Trophoblast cell (in vitro differentiated cells and primary cell): ENCODE measurements around the gene SOBP.

Experiments used
- DNase-seq, 2 donors: peaks; one replicate each; pipeline ENCODE4 v3.0.0-alpha.2; 2016
- H2AFZ ChIP-seq: 2 replicates; pipeline ENCODE4 v1.6.1; 2013; ENCODE audit warnings: low read length, moderate library complexity, mild to moderate bottlenecking; ENCODE audit not compliant: insufficient read depth, poor library complexity
- H2AK5ac ChIP-seq: 2 replicates; pipeline ENCODE4 v1.6.1; 2013; ENCODE audit warnings: mild to moderate bottlenecking, low read length
- H2BK120ac ChIP-seq: 2 replicates; pipeline ENCODE4 v1.6.1; 2013; ENCODE audit warnings: low read length, mild to moderate bottlenecking, moderate library complexity; ENCODE audit not compliant: insufficient read depth, poor library complexity
- H2BK12ac ChIP-seq: 2 replicates; pipeline ENCODE4 v1.6.1; 2013; ENCODE audit warnings: mild to moderate bottlenecking, low read length, moderate library complexity
- H2BK5ac ChIP-seq: 2 replicates; pipeline ENCODE4 v1.6.1; 2013; ENCODE audit warnings: low read length, low read depth, moderate library complexity, mild to moderate bottlenecking; ENCODE audit not compliant: poor library complexity
- H3K14ac ChIP-seq: 2 replicates; pipeline ENCODE4 v1.6.1; 2013; ENCODE audit warnings: mild to moderate bottlenecking, low read length
- H3K18ac ChIP-seq: 2 replicates; pipeline ENCODE4 v1.6.1; 2013; ENCODE audit warnings: mild to moderate bottlenecking, low read length
- H3K23ac ChIP-seq: 2 replicates; pipeline ENCODE4 v1.6.1; 2013; ENCODE audit warnings: low read length
- H3K27ac ChIP-seq: 2 replicates; pipeline ENCODE4 v1.5.1; 2013; ENCODE audit warnings: low read depth, mild to moderate bottlenecking, inconsistent platforms, low read length, moderate library complexity
- H3K27me3 ChIP-seq: 2 replicates; pipeline ENCODE4 v1.6.1; 2013; ENCODE audit warnings: inconsistent platforms, mild to moderate bottlenecking, low read length, moderate library complexity; ENCODE audit not compliant: insufficient read depth
- H3K36me3 ChIP-seq, 2 experiments: 1 replicate in 1 of 2; 2 replicates in 1 of 2; pipeline ENCODE4 v1.6.1; 2013; ENCODE audit warnings: low read length in 2 of 2, mild to moderate bottlenecking in 2 of 2, moderate library complexity in 1 of 2; ENCODE audit not compliant: insufficient read depth in 2 of 2, control insufficient read depth in 1 of 2
- H3K4ac ChIP-seq: 2 replicates; pipeline ENCODE4 v1.6.1; 2013; ENCODE audit warnings: low read depth, mild to moderate bottlenecking, low read length, moderate library complexity
- H3K4me1 ChIP-seq, 2 experiments: 1 replicate in 1 of 2; 2 replicates in 1 of 2; pipeline ENCODE4 v1.6.1; 2013; ENCODE audit warnings: low read length in 2 of 2, mild to moderate bottlenecking in 2 of 2, moderate library complexity in 1 of 2; ENCODE audit not compliant: insufficient read depth in 2 of 2, control insufficient read depth in 1 of 2
- H3K4me2 ChIP-seq: 2 replicates; pipeline ENCODE4 v1.6.1; 2013; ENCODE audit warnings: inconsistent platforms, mild to moderate bottlenecking, low read length, moderate library complexity
- H3K4me3 ChIP-seq: 2 replicates; pipeline ENCODE4 v1.5.1; 2013; ENCODE audit warnings: mild to moderate bottlenecking, low read depth, low read length, inconsistent platforms
- H3K79me1 ChIP-seq: one replicate; pipeline ENCODE4 v1.6.1; 2013; ENCODE audit warnings: low read length
- H3K79me2 ChIP-seq: 2 replicates; pipeline ENCODE4 v1.6.1; 2013; ENCODE audit warnings: low read length, mild to moderate bottlenecking; ENCODE audit not compliant: control insufficient read depth, insufficient read depth, poor library complexity
- H3K9ac ChIP-seq: 2 replicates; pipeline ENCODE4 v1.6.1; 2013; ENCODE audit warnings: mild to moderate bottlenecking, low read length
- H3K9me3 ChIP-seq: 2 replicates; pipeline ENCODE4 v1.6.1; 2013; ENCODE audit warnings: low read depth, mild to moderate bottlenecking, control low read depth, inconsistent platforms, low read length; ENCODE audit not compliant: insufficient read depth
- H4K12ac ChIP-seq: 2 replicates; pipeline ENCODE4 v1.6.1; 2013; ENCODE audit warnings: low read depth, mild to moderate bottlenecking, low read length, moderate library complexity
- H4K8ac ChIP-seq: 2 replicates; pipeline ENCODE4 v1.6.1; 2013; ENCODE audit warnings: low read depth, mild to moderate bottlenecking, low read length, moderate library complexity
- H4K91ac ChIP-seq: one replicate; pipeline ENCODE4 v1.6.1; 2013; ENCODE audit warnings: low read depth, mild to moderate bottlenecking, low read length, moderate library complexity
- WGBS: extraction: QIAGEN DNeasy Blood & Tissue Kit; methylation state at CpG from one replicate; pipeline ENCODE4 v1.1.7; 2013; ENCODE audit warnings: missing lambda C conversion rate; ENCODE audit not compliant: insufficient read length, insufficient coverage; ENCODE audit errors: extremely low coverage; 5-methylcytosine and 5-hydroxymethylcytosine counted together

Gene SOBP

DNA sequence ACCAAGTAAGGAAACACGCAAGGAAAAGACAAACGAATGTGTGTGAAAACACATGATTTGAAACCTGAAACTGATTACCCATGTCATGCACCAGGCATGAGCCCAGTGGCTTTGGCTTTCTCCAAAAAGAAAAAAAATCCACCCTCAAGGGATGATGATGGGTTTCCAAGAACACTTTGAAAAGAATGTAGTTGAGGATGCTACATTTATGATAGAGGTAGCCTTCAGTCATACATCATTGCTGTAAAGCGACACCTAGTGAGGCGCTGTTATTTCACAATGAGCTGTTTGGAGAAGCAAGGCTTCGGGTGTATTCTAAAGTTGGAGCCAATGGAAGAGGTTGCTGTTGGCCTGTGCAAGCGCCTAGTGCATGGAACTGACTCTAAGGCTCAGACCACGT, 209.3 kb downstream of the SOBP start:
- no peak overlapping the region for H4K91ac ChIP-seq
- WGBS, result no CpG with 5 or more reads among the region's 7 CpGs
- H4K12ac ChIP-seq, result no peak overlapping the region

DNA sequence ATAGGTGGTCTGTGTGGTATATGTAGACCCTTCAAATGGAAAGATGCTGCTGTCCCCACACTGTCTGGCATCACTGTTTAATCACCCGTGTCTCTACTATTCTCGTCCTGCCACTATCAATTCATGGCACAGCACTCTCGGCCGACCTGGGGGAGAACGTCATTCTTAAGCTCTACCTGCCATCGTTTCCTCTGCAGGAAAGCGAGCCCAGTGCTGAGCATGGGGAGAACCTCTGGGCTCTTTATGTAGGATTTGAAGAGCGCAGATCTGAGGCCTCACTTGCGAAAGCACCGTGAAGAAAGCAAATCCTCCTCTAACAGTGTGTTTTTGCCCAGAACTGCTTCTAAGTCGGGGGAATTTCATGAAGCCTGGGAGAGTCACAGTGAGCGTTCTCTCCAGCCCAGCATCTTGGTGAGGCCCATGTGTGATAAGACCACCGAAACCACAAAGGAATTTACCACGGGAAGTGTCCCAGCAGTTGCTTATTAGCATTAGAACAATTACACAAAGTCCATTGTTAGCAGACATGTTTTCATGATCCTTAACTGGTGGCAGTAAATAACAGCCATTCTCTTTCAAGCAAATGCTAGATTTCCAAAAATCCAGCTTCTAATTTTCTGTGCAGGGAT, 209.9 kb downstream of the SOBP start:
- H3K18ac ChIP-seq, result no peak overlapping the region

More for the DNA sequence above, 209.3 kb downstream of the SOBP start:
- no peak overlapping the region for H3K27ac ChIP-seq
- no peak overlapping the region for H2BK12ac ChIP-seq
- H3K4me2 ChIP-seq, result no peak overlapping the region
- peaks cover 0 to 3% of the 10 kb centered on the region in 2 experiments for H3K4me1 ChIP-seq
- no peaks in the 10 kb centered on the region for H3K36me3 ChIP-seq
- no peak overlapping the region for H3K9ac ChIP-seq
- no peak overlapping the region for H3K14ac ChIP-seq
- H3K18ac ChIP-seq, result no peak overlapping the region
- H3K9me3 ChIP-seq, result peaks cover 2% of the 10 kb centered on the region
- no peaks in the 10 kb centered on the region for H3K79me2 ChIP-seq
- no peak overlapping the region for H3K23ac ChIP-seq
- H2BK120ac ChIP-seq, result no peak overlapping the region
- no peak overlapping the region for H2AFZ ChIP-seq
- H4K8ac ChIP-seq, result no peak overlapping the region
- H3K27me3 ChIP-seq, result no peaks in the 10 kb centered on the region
- H3K4ac ChIP-seq, result no peak overlapping the region
- DNase-seq, result no peak
- no peak overlapping the region for H3K4me3 ChIP-seq
- H3K79me1 ChIP-seq, result no peaks in the 10 kb centered on the region
- no peak overlapping the region for H2AK5ac ChIP-seq
- no peak overlapping the region for H2BK5ac ChIP-seq

DNA sequence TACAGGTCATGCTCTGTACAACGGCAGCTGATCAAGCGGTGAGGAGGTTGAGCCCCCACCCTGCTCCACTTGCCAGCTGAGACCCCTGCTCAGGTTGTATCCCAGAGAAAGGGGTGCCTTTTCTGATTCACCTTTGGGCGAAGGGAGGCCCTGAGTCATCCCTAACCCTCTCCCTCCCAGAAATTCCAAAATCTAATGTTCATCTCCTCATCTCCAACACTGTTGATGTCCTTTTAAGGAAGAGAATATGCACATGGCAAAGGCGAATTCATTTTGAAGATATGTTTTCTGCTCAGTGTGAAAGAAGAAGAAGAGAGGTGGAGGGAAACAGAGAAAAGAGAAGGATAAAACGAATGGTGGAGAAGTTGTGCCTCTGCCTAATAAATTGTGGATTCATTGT, 213.7 kb downstream of the SOBP start:
- Histone ChIP-seq H4K91ac (no peak overlapping the region), H2AK5ac (no peak overlapping the region), H3K79me2 (peaks cover 2% of the 10 kb centered on the region), H3K9me3 (no peaks in the 10 kb centered on the region), H3K9ac (no peak overlapping the region), H2AFZ (no peak overlapping the region), H3K79me1 (no peaks in the 10 kb centered on the region), H3K4me2 (no peak overlapping the region), H3K4me1 (no peaks in the 10 kb centered on the region), H2BK12ac (no peak overlapping the region), H3K4ac (no peak overlapping the region), H4K12ac (no peak overlapping the region), H3K14ac (no peak overlapping the region), H3K36me3 (no peaks in the 10 kb centered on the region), H2BK5ac (no peak overlapping the region), H3K27ac (no peak overlapping the region), H3K4me3 (no peak overlapping the region), H3K27me3 (no peaks in the 10 kb centered on the region), H3K23ac (no peak overlapping the region), H4K8ac (no peak overlapping the region), H2BK120ac (no peak overlapping the region), H3K18ac (no peak overlapping the region)
- WGBS, result no CpG with 5 or more reads among the region's 5 CpGs
- no peak for DNase-seq

More for the DNA sequence above, 209.9 kb downstream of the SOBP start:
- H3K9ac ChIP-seq, result no peak overlapping the region
- H4K91ac ChIP-seq, result no peak overlapping the region
- H3K4ac ChIP-seq, result no peak overlapping the region
- H3K27me3 ChIP-seq, result no peaks in the 10 kb centered on the region
- H2BK5ac ChIP-seq, result no peak overlapping the region
- no peak overlapping the region for H2AFZ ChIP-seq
- H3K23ac ChIP-seq, result no peak overlapping the region
- no peak overlapping the region for H2AK5ac ChIP-seq
- no peaks in the 10 kb centered on the region for H3K36me3 ChIP-seq
- H3K79me2 ChIP-seq, result no peaks in the 10 kb centered on the region
- H2BK12ac ChIP-seq, result no peak overlapping the region
- no peak overlapping the region for H4K8ac ChIP-seq
- no peak overlapping the region for H3K27ac ChIP-seq
- no peak overlapping the region for H4K12ac ChIP-seq
- no peaks in the 10 kb centered on the region for H3K79me1 ChIP-seq
- no CpG with 5 or more reads among the region's 14 CpGs for WGBS
- H3K4me1 ChIP-seq, result peaks cover 0 to 3% of the 10 kb centered on the region in 2 experiments
- H2BK120ac ChIP-seq, result no peak overlapping the region
- no peak overlapping the region for H3K14ac ChIP-seq
- no peak for DNase-seq
- H3K9me3 ChIP-seq, result peaks cover under 1% of the 10 kb centered on the region
- H3K4me3 ChIP-seq, result no peak overlapping the region
- H3K4me2 ChIP-seq, result no peak overlapping the region

DNA sequence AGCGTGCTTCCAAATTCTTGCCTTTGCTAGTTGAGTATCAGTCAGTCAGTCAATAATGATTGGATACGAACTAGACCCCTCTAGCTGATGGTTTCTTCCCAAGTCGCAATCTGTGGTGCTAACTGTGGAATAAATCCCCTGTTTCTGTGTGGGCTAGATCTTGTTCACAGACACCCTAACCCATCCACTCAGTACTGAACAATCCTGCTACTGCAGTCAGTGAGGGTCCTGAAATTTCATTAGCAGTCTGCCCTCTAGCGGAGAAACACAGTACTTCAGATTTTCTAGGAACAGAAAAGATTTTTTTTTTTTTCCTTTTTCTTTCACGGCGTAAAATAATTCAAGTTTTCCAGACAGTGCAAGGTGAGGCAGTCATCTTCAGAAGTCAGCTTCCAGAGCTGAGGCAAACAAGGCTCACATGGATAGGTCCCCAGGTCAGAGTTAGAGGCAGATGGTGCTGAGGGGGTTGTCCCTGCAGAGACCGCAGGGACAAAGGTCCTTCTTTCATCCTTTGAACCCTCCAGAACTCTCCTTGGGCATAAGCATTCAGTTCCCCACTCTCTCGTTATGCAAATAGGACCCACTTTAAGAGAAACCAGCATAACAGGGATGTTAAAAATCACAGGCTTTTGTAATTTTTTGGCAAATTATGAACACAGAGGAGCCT, 214.6 kb downstream of the SOBP start:
- Histone ChIP-seq H3K4me2 (no peak overlapping the region), H3K9ac (no peak overlapping the region), H4K91ac (no peak overlapping the region), H3K18ac (no peak overlapping the region), H2AFZ (no peak overlapping the region), H3K23ac (no peak overlapping the region), H3K9me3 (no peaks in the 10 kb centered on the region), H4K12ac (no peak overlapping the region), H3K27ac (no peak overlapping the region), H2BK5ac (no peak overlapping the region), H3K4me3 (no peak overlapping the region), H3K4me1 (no peaks in the 10 kb centered on the region), H3K27me3 (no peaks in the 10 kb centered on the region), H3K14ac (no peak overlapping the region), H2AK5ac (no peak overlapping the region), H3K79me1 (no peaks in the 10 kb centered on the region), H3K79me2 (peaks cover 2% of the 10 kb centered on the region), H2BK120ac (no peak overlapping the region), H4K8ac (no peak overlapping the region), H3K36me3 (no peaks in the 10 kb centered on the region), H3K4ac (no peak overlapping the region), H2BK12ac (no peak overlapping the region)
- DNase-seq, result peak in 1 of 2 donors; percentile 67
- WGBS, result no CpG with 5 or more reads among the region's 8 CpGs
